RWPE2 (cell line): ENCODE data around the gene SRGAP2C.
"Not testable (repeated sequence)": the region's sequence is repeated elsewhere in the genome, so short reads cannot be mapped to it uniquely, and the experiment has no call there.

Experiments used
- ATAC-seq: fragments of 200-7000 bp; cut with Tn5 transposase; 3 replicates; pipeline ENCODE4 v1.9.1; 2021; ENCODE audit warnings: low read depth
- DNase-seq: peaks from one replicate; pipeline ENCODE4 v3.0.0-alpha.2; 2020; ENCODE audit warnings: low spot score
- H3K27ac ChIP-seq: fragments of 450-650 bp; 2 replicates; pipeline ENCODE4 v1.5.1; 2017; ENCODE audit warnings: mild to moderate bottlenecking; ENCODE audit not compliant: poor library complexity, severe bottlenecking
- H3K27me3 ChIP-seq: fragments of 250-450 bp; sonication (Bioruptor Pico); 2 replicates; pipeline ENCODE4 v1.5.1; 2021; ENCODE audit warnings: mild to moderate bottlenecking, moderate library complexity; ENCODE audit not compliant: insufficient read depth, poor library complexity, severe bottlenecking
- H3K36me3 ChIP-seq: fragments of 250-450 bp; sonication (Bioruptor Pico); 2 replicates; pipeline ENCODE4 v1.5.1; 2020; ENCODE audit warnings: low read depth, mild to moderate bottlenecking, moderate library complexity
- H3K4me1 ChIP-seq: fragments of 250-450 bp; sonication (Bioruptor Pico); 2 replicates; pipeline ENCODE4 v1.5.1; 2021; ENCODE audit warnings: mild to moderate bottlenecking, moderate library complexity; ENCODE audit not compliant: insufficient read depth, poor library complexity, severe bottlenecking
- H3K4me3 ChIP-seq: fragments of 250-450 bp; sonication (Bioruptor Pico); 2 replicates; pipeline ENCODE4 v1.5.1; 2021; ENCODE audit warnings: mild to moderate bottlenecking, moderate library complexity; ENCODE audit not compliant: severe bottlenecking
- H3K9me3 ChIP-seq: fragments of 250-450 bp; sonication (Bioruptor Pico); 2 replicates; pipeline ENCODE4 v1.5.1; 2021; ENCODE audit warnings: mild to moderate bottlenecking, moderate library complexity; ENCODE audit not compliant: severe bottlenecking

SRGAP2C gene

DNA sequence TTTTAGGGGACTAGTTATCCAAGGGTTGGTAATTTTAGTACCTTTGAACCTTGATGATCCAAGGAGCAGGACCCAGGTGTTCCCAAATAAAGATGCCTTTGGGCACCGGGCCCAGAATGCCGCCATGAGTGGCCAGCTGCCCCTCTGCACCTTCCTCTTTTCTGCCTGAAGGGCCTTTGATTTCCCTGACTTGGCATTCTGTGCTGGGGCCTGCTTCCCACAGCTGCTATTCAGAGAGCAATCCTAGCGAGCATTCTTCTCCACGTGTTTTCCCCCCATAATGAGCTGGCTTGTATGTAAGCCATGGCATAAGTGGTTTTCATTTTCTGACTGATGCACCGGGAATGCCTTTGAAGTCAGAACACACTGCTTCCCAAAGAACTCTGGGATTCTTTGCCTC is 184.1 kb downstream of the SRGAP2C start:
- not testable (repeated sequence) for H3K9me3 ChIP-seq, ATAC-seq, DNase-seq, H3K36me3 ChIP-seq, H3K27ac ChIP-seq, H3K4me3 ChIP-seq, H3K4me1 ChIP-seq, H3K27me3 ChIP-seq

DNA sequence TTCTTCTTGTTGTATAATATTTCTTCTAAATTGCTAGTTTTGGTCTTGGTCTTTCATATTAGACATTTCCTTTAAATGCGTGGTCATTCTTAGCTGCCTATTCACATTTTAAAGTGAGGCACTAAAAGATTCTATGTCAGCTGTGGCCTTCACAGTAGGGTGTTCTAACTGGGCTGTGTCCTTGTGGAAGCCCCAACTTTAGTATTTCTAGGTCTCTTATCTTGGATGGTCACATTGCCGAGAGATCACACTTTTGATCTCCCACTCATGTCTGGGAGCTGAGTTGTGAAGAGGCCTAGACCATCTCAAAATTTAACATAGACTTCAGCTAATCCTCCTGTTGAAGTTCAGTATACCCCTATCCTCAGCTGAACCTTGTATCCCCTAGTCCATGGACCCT is 185.2 kb downstream of the SRGAP2C start:
- H3K27me3 ChIP-seq, H3K4me1 ChIP-seq, H3K27ac ChIP-seq, H3K36me3 ChIP-seq, H3K9me3 ChIP-seq, DNase-seq, ATAC-seq, H3K4me3 ChIP-seq: not testable (repeated sequence)

DNA sequence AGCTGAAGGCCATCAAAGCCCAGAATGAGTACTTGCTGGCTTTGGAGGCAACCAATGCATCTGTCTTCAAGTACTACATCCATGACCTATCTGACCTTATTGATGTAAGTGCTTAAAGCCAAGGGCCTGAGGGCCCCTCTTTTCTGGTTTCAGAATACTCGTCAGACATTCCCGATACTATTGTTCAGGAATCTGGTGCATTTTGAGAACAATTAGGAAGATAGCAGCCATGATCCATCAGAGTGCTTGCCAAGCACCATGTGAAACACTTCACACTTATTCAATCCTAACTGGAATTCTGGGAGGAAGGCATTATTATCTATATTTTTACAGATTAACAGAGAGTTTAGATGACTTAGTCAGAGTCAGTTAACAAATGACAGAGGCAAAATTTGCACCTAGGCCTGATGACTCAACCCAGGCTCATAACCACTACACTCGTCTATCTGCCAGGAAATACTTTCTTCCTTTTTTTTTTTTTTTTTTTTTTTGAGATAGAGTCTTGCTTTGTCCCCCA is 190.1 kb downstream of the SRGAP2C start:
- H3K9me3 ChIP-seq, DNase-seq, H3K36me3 ChIP-seq, H3K4me3 ChIP-seq, H3K4me1 ChIP-seq, H3K27me3 ChIP-seq, H3K27ac ChIP-seq: not testable (repeated sequence)
- ATAC-seq = peak; percentile 73

DNA sequence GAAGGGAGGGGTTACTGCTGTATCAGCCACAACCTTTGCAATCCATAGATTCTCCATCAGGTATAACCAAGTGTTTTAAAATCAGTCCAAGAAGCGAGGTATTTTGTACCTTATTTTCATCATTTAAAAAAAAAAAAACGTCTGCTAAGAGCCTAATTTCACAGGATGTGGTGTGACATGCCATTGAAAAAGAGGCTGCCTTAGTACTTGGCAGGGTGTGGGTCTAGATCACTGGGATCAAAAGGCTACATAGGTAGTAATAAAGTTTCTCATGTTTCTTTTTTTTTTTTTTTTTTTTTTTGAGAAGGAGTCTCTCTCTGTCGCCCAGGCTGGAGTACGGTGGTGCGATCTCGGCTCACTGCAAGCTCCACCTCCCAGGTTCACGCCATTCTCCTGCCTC is 192.2 kb downstream of the SRGAP2C start:
- not testable (repeated sequence) for ATAC-seq, DNase-seq, H3K4me1 ChIP-seq, H3K27ac ChIP-seq, H3K4me3 ChIP-seq, H3K27me3 ChIP-seq, H3K9me3 ChIP-seq, H3K36me3 ChIP-seq

DNA sequence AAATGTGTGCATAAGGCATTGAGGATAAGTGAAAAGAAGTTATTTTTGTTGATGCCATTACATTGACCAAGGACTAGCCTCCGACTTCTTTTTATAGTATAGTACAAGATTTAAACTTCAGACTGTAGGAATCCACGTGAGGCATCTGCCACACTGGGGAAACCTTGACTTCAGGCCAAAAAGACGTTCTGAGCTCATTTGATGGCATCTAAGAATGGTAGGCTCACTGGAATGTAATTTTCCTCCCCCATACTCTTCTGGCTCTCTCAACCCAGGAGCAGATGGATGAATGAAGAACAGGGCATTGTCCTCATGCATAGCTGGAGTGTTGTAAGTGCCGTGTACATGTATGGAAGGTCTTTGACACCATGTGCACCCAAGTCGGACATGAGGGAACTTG is 194.0 kb downstream of the SRGAP2C start:
- not testable (repeated sequence) for ATAC-seq, H3K9me3 ChIP-seq, H3K36me3 ChIP-seq, H3K27me3 ChIP-seq, H3K4me3 ChIP-seq, H3K4me1 ChIP-seq, DNase-seq, H3K27ac ChIP-seq

DNA sequence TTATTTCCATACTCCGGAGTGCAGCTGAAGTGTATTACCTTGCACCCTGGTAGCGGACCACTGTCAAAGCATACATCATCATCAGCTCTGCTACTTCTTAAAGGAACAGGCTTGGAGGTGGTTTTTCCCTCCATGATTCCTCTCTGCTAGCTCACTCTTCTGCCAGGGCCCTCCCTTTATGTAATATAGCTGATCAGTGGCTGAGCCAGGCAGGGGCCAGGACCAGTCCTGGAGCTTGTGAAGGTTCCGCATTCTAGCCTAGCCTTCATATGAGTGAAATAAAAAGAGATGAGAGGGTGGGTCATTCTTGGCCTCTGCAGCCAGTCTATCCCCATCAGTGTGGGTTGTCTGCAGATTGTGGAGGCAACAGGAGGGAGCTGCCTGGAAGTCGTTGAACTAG is 200.0 kb downstream of the SRGAP2C start:
- not testable (repeated sequence) for H3K9me3 ChIP-seq, ATAC-seq, H3K27me3 ChIP-seq, DNase-seq, H3K4me3 ChIP-seq, H3K4me1 ChIP-seq, H3K27ac ChIP-seq, H3K36me3 ChIP-seq

DNA sequence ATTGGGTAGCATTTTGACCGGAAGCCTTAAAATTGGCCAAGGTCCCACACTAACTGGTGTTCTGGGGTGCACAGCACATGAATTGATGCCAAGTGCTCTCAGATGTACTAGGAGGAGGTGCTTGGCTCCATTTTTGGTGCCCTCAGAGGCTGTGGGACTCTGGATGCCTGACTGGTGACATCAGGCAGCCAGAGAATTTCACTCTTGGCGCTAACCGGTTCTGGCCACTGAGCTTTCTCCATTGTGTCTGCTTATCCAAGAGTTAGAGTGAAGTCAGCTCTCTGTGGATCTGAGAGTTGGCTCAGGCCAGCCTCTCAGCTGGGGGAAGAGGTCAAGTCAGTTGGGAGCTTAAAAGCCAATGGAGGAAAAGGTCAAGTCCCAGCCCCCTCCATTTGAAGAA is 200.4 kb downstream of the SRGAP2C start:
- H3K27ac ChIP-seq, ATAC-seq, H3K4me1 ChIP-seq, H3K27me3 ChIP-seq, H3K9me3 ChIP-seq, H3K4me3 ChIP-seq, H3K36me3 ChIP-seq, DNase-seq: not testable (repeated sequence)

DNA sequence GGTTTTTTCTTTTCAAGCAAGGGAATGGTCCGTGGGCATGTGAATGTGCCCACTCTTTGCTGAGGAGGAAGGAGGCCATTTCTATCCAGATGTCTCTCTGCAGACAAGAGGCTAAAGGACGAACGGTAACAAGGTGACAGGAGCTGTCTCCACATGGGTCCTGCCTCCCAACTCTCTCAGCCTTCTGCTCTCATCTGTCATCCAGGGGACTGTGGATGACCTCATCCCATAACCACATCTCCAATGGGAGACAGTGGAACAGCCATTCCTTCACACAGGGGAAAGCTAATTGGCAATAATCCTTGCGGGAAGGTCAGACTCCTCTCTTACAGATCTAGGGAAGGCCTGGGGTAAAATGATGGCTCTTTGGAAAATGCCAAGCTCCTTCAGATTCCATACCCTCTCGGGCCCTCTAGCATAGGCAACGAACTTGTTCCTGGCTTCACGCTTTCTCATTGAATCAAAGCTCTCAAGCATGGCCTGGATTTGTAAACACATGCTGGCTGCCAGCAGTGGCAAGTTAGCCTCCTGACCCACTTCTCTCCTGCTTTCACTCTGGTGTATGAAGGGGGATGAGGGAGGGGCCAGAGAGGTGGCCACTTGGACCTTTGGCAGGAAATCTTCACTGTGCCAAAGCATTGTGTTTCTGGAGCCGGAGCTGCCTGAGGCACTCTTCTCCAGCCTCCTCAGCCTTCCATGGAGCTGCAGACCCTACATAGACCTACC is 201.0 kb downstream of the SRGAP2C start:
- not testable (repeated sequence) for H3K4me1 ChIP-seq, H3K4me3 ChIP-seq, H3K36me3 ChIP-seq, H3K27ac ChIP-seq, ATAC-seq, H3K27me3 ChIP-seq, H3K9me3 ChIP-seq, DNase-seq

DNA sequence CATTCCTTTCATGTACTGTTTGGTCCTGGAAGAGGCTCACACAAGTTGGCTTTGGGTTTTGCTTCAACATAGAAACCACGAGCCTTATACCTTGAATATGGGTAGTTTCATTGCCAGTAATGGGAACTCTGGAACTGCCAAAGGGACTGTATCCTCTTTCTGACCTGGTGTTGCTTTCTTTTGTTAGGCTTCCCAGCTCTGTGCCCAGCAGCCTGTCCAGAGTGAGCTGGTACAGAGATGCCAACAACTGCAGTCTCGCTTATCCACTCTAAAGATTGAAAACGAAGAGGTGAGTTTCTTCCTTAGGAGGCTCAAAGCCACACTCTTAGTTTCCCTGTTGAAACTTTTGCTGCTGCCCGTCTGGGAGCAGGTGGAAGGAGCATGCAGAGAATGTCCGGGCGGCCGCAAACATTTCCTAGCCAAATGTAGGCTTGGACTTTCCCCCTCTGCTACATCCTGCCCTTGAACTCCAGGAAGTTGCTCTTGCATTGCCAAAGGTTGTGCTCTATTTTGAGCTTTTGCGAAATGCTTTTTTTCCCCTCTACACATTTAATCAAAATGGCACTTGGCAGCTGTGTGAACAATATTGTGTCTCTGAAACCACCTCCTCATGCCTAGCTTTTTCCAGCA is 201.7 kb downstream of the SRGAP2C start:
- H3K4me1 ChIP-seq, H3K4me3 ChIP-seq, H3K36me3 ChIP-seq, H3K27ac ChIP-seq, DNase-seq, H3K9me3 ChIP-seq, H3K27me3 ChIP-seq, ATAC-seq: not testable (repeated sequence)

DNA sequence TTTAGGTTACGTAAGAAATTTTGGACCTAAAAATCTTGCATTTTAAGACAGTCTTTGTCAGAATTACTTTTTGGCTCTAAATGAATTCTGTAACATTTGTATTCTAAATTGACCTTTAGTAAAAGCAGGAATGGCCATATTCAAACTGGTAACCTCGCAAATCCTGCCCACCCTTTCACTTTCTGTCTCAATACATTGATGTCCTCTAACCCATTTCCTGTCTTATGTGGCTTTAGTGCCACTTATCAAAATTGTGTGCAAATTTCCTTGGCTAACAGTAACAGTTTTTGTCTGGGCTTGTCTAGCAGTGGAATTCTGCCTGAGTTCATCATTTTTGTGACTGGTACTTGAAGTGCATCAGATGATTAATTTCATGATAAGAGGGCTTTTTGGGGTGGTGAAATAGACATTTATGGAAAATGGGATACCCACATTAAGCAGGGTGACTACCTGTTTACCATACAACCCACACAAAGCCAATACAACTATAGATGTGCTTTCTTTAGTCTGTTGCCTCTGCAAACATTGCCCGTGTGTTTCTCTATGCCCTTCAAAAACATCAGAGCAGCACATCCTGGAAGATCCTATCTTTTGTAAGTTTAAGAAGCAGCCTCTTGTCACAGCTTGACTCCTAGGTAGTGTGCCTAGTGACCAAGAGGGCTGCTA is 205.3 kb downstream of the SRGAP2C start:
- H3K36me3 ChIP-seq, ATAC-seq, H3K4me3 ChIP-seq, H3K27ac ChIP-seq, DNase-seq, H3K27me3 ChIP-seq, H3K9me3 ChIP-seq, H3K4me1 ChIP-seq: not testable (repeated sequence)

DNA sequence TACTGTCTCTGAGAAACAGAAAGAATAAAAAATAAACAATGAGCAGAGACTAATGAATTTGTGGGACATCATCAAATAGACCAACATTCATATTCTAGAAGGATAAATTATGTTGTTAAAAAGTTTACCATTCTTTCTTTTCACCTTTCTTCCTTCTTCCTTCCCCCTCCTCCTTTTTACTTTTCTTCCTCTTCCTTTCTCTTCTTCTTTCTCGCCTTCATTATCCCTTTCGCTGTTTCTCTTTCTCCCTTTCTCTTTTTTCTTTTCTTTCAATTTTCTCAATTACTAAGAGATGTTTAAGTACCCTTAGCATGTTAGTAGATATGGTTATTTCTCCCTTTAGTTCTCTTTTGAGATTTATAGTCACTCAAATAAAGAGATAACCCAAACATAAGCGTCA is 207.4 kb downstream of the SRGAP2C start:
- not testable (repeated sequence) for DNase-seq, H3K9me3 ChIP-seq, ATAC-seq, H3K4me1 ChIP-seq, H3K36me3 ChIP-seq, H3K27ac ChIP-seq, H3K4me3 ChIP-seq, H3K27me3 ChIP-seq
